OCI-LY7 (cell line): ENCODE results near the gene TANC1. TPM values are rescaled to one million over a fixed set of nuclear protein-coding genes. Genes with fewer than 3 reads are reported as not detected.
"Not testable (repeated sequence)": the region's sequence is repeated elsewhere in the genome, so short reads cannot be mapped to it uniquely, and the experiment has no call there.

Source experiments
- BruUV-seq: library from RNA; stranded (reverse); fragments of 400-500 nt; replicated peaks from 2 replicates; lab custom pipeline; 2021; lab: Mats Ljungman, UMichigan
- CTCF ChIA-PET: fragments of 300-600 bp; sonication (Branson Sonifier 250); formaldehyde crosslinking; loops from one replicate; lab custom pipeline; 2022; ENCODE audit warnings: antibody characterized with exemption; ENCODE audit not compliant: unreplicated experiment; lab: Charles Lee
- POLR2A ChIA-PET: fragments of 300-600 bp; sonication (Branson Sonifier 250); formaldehyde crosslinking; loops from one replicate; lab custom pipeline; 2022; ENCODE audit warnings: antibody characterized with exemption; lab: Charles Lee
- DNase-seq: peaks from one replicate; pipeline ENCODE4 v3.0.0-alpha.2; 2015; ENCODE audit warnings: low spot score
- H2AFZ ChIP-seq: fragments of 200-600 bp; sonication (generic), shearing (Covaris generic); 2 replicates; pipeline ENCODE4 v1.6.1; 2014; ENCODE audit warnings: mild to moderate bottlenecking, antibody characterized with exemption, low read length, moderate library complexity
- H3K27ac ChIP-seq: fragments of 200-600 bp; sonication (generic); 2 replicates; pipeline ENCODE4 v1.5.1; 2014; ENCODE audit warnings: mixed run types, low read depth, mild to moderate bottlenecking, moderate library complexity, low read length, inconsistent platforms; ENCODE audit not compliant: poor library complexity, severe bottlenecking
- H3K36me3 ChIP-seq: fragments of 200-600 bp; sonication (generic); 2 replicates; pipeline ENCODE4 v1.6.1; 2014; ENCODE audit warnings: mild to moderate bottlenecking, antibody characterized with exemption, low read length, moderate library complexity, mixed read lengths; ENCODE audit not compliant: insufficient read depth
- H3K4me1 ChIP-seq: fragments of 200-600 bp; sonication (generic); 2 replicates; pipeline ENCODE4 v1.5.1; 2014; ENCODE audit warnings: mild to moderate bottlenecking, low read length; ENCODE audit not compliant: insufficient read depth, poor library complexity, severe bottlenecking
- H3K4me2 ChIP-seq: fragments of 200-600 bp; sonication (generic); 2 replicates; pipeline ENCODE4 v1.6.1; 2014; ENCODE audit warnings: mild to moderate bottlenecking, low read length
- H3K4me3 ChIP-seq: fragments of 200-600 bp; sonication (generic); 2 replicates; pipeline ENCODE4 v1.5.1; 2014; ENCODE audit warnings: mild to moderate bottlenecking, low read depth, low read length; ENCODE audit not compliant: poor library complexity, severe bottlenecking
- H3K79me2 ChIP-seq: fragments of 200-600 bp; sonication (generic); 2 replicates; pipeline ENCODE4 v1.6.1; 2016; ENCODE audit warnings: low read depth, mild to moderate bottlenecking, low read length, moderate library complexity, mixed read lengths; ENCODE audit not compliant: insufficient read depth
- H3K9me2 ChIP-seq: fragments of 200-600 bp; sonication (generic); 2 replicates; pipeline ENCODE4 v1.6.1; 2016; ENCODE audit warnings: mild to moderate bottlenecking, low read length, mixed read lengths; ENCODE audit not compliant: insufficient read depth
- H3K9me3 ChIP-seq: fragments of 200-600 bp; sonication (generic); 2 replicates; pipeline ENCODE4 v1.6.1; 2014; ENCODE audit warnings: mild to moderate bottlenecking, mixed run types, low read length, mixed read lengths
- H4K20me1 ChIP-seq: fragments of 200-600 bp; sonication (generic); 2 replicates; pipeline ENCODE4 v1.6.1; 2014; ENCODE audit warnings: mild to moderate bottlenecking, antibody characterized with exemption, low read length, moderate library complexity, mixed read lengths; ENCODE audit not compliant: insufficient read depth
- EZH2phosphoT487 ChIP-seq: fragments of 200-600 bp; sonication (generic); IDR thresholded peaks from 2 replicates; pipeline ENCODE4 v1.6.1; 2018; ENCODE audit warnings: low read depth, borderline replicate concordance, mild to moderate bottlenecking, mixed run types, antibody characterized with exemption, low read length, moderate library complexity, mixed read lengths
- intact Hi-C: fragments of 100-400 bp; cut with micrococcal nuclease; formaldehyde crosslinking; loops from one replicate; pipeline ENCODE4 v1.10.0; 2022; ENCODE audit not compliant: unreplicated experiment
- total RNA-seq, 2 experiments: library from RNA; depleted of rRNA in 1 of 2; stranded (reverse); fragments of >200 nt in 1 of 2; shearing (Covaris generic) in 1 of 2; gene quantifications; 2 replicates each; pipeline ENCODE4 v1.2.3, GENCODE V29; 2014 to 2022
- TF ChIP-seq, protein P1 (sequence below): fragments of 200-600 bp; sonication (generic); conservative IDR thresholded peaks from 2 replicates; pipeline ENCODE4 v1.5.1; 2014; ENCODE audit warnings: mild to moderate bottlenecking, antibody characterized with exemption, low read length, moderate library complexity, mixed read lengths

Gene TANC1
- total RNA-seq, 2 experiments from 2014 or later, result 0.04 TPM; not detected in 1

DNA sequence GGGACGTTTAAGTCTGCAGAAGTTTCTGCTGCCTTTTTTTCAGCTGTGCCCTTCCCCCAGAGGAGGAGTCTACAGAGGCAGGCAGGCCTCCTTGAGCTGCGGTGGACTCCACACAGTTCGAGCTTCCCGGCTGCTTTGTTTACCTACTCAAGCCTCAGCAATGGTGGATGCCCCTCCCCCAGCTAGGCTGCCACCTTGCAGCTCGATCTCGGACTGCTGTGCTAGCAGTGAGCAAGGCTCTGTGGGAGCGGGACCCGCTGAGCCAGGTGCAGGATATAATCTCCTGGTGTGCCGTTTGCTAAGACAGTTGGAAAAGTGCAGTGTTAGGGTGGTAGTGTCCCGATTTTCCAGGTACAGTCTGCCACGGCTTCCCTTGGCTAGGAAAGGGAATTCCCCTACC, 72.9 kb downstream of the TANC1 start:
- H3K79me2 ChIP-seq, DNase-seq, H3K9me2 ChIP-seq, H3K4me1 ChIP-seq, H3K4me2 ChIP-seq, intact Hi-C loops, H3K9me3 ChIP-seq, CTCF ChIA-PET, H3K27ac ChIP-seq, H2AFZ ChIP-seq, H3K4me3 ChIP-seq, H4K20me1 ChIP-seq, BruUV-seq, H3K36me3 ChIP-seq: not testable (repeated sequence)
- POLR2A ChIA-PET, result interaction anchor here (0.5 kb wide), 1 partner anchor 1038 kb away, joined by 5 read pairs; no protein-coding TSS in a partner anchor

GRCh38 chr2:159042115-159042850, 73.8 kb downstream of the TANC1 start:
- no peaks in the 10 kb centered on the region for H3K79me2 ChIP-seq
- no peaks in the 10 kb centered on the region for H4K20me1 ChIP-seq
- no TSS peak for BruUV-seq
- DNase-seq, result no peak
- H3K4me2 ChIP-seq, result no peak overlapping the region
- H3K36me3 ChIP-seq, result no peaks in the 10 kb centered on the region
- no peak overlapping the region for H3K27ac ChIP-seq
- intact Hi-C loops, result no loop called here
- POLR2A ChIA-PET, result interaction anchor here (0.5 kb wide), 1 partner anchor 1039 kb away, joined by 5 read pairs; no protein-coding TSS in a partner anchor
- H3K4me1 ChIP-seq, result no peaks in the 10 kb centered on the region
- CTCF ChIA-PET, result no interaction called here
- no peak overlapping the region for H2AFZ ChIP-seq
- TF ChIP-seq, protein P1, sequence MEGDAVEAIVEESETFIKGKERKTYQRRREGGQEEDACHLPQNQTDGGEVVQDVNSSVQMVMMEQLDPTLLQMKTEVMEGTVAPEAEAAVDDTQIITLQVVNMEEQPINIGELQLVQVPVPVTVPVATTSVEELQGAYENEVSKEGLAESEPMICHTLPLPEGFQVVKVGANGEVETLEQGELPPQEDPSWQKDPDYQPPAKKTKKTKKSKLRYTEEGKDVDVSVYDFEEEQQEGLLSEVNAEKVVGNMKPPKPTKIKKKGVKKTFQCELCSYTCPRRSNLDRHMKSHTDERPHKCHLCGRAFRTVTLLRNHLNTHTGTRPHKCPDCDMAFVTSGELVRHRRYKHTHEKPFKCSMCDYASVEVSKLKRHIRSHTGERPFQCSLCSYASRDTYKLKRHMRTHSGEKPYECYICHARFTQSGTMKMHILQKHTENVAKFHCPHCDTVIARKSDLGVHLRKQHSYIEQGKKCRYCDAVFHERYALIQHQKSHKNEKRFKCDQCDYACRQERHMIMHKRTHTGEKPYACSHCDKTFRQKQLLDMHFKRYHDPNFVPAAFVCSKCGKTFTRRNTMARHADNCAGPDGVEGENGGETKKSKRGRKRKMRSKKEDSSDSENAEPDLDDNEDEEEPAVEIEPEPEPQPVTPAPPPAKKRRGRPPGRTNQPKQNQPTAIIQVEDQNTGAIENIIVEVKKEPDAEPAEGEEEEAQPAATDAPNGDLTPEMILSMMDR, result no peak
- no peak for TF ChIP-seq EZH2phosphoT487
- H3K9me3 ChIP-seq, result no peaks in the 10 kb centered on the region
- H3K4me3 ChIP-seq, result no peak overlapping the region
- H3K9me2 ChIP-seq, result no peaks in the 10 kb centered on the region

GRCh38 chr2:159043710-159044109, 75.3 kb downstream of the TANC1 start:
- no peak for DNase-seq
- Histone ChIP-seq H2AFZ (no peak overlapping the region), H3K27ac (no peak overlapping the region), H3K4me2 (no peak overlapping the region), H3K4me3 (no peak overlapping the region), H4K20me1 (no peaks in the 10 kb centered on the region), H3K9me3 (no peaks in the 10 kb centered on the region), H3K36me3 (no peaks in the 10 kb centered on the region), H3K9me2 (no peaks in the 10 kb centered on the region), H3K4me1 (no peaks in the 10 kb centered on the region), H3K79me2 (no peaks in the 10 kb centered on the region)
- ChIA-PET CTCF (no interaction called here), POLR2A (no interaction called here)
- intact Hi-C loops, result no loop called here
- BruUV-seq, result no TSS peak
- TF ChIP-seq, protein P1, result no peak
- no peak for TF ChIP-seq EZH2phosphoT487
